ENCODE results near the gene ATP8B2.

Gene ATP8B2

DNA sequence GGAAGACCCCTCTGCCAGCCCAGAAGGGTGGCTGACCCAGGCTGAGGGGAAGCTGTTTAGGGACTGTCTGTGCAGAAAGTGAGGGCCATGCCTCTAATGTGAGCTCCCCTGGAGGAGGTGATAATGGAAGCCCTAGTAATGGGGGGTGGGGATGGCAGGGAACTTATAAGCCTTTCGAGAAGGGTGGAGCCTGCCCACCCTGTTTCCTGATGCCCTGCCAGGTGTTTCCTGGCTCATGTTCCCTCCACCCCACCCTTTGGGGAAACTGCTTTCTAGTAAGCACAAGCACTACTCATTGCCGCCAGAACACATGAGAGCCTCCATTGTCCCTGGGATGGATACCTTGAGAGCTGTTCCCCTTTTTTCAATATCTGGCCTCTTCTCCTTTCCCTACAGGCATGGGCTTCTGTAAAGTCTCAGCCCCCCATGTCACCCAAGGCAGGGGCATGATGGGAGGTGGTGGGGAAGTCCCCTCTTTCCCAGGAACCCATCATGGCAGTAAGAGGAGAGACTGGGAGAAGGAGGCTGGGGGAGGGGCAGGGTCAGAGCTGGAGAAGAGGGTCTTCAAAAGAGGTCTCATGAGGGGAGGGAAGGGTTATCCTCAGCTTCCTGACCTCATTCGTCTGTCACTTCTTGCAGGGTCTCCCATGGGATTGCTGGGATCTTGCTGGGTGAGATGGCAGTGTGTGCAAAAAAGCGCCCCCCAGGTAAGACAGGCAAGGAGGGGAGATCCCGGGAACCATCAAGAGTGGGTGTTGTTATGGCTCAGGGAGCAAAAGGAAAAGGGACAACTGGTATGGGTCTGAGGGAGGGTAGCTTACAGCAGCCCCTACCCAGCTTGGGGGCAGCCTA lies 2.4 kb downstream of the ATP8B2 start:
- Histone ChIP-seq H3K36me3 (ENCODE audit: low read depth) (peaks cover 22% of the 10 kb centered on the region), H3K4me3 (ENCODE audit: severe bottlenecking) (peak overlapping the region; percentile 9), H3K4me1 (ENCODE audit: insufficient read depth, poor library complexity, severe bottlenecking) (peaks cover 18% of the 10 kb centered on the region), H3K27ac (ENCODE audit: poor library complexity, severe bottlenecking) (peak overlapping the region; percentile 69), H3K9me3 (ENCODE audit: severe bottlenecking) (no peaks in the 10 kb centered on the region), H3K27me3 (ENCODE audit: insufficient read depth, poor library complexity, severe bottlenecking) (no peaks in the 10 kb centered on the region)
- no peak for TF ChIP-seq CTCF (IDR thresholded peaks at IDR 0.05; ENCODE audit: poor library complexity, severe bottlenecking)
- no peak for ATAC-seq (ENCODE audit: low read depth)
- no peak for DNase-seq (ENCODE audit: low spot score)

- Histone ChIP-seq H3K4me3 (ENCODE audit: severe bottlenecking) (peak overlapping the region; percentile 9), H3K4me1 (ENCODE audit: insufficient read depth, poor library complexity, severe bottlenecking) (peaks cover 18% of the 10 kb centered on the region), H3K27ac (ENCODE audit: poor library complexity, severe bottlenecking) (no peak overlapping the region), H3K9me3 (ENCODE audit: severe bottlenecking) (no peaks in the 10 kb centered on the region), H3K36me3 (ENCODE audit: low read depth) (peaks cover 25% of the 10 kb centered on the region), H3K27me3 (ENCODE audit: insufficient read depth, poor library complexity, severe bottlenecking) (no peaks in the 10 kb centered on the region)
- no peak for TF ChIP-seq CTCF (IDR thresholded peaks at IDR 0.05; ENCODE audit: poor library complexity, severe bottlenecking)
- ATAC-seq (ENCODE audit: low read depth) = peak; percentile 27; the same call in 1 of the 3 replicates
- DNase-seq (ENCODE audit: low spot score) = no peak
Measured at GRCh38 chr1:154328318-154329151, 3.2 kb downstream of the ATP8B2 start.

GRCh38 chr1:154329152-154329521 lies 3.8 kb downstream of the ATP8B2 start:
- no peak overlapping the region for H3K4me3 ChIP-seq (ENCODE audit: severe bottlenecking)
- no peak for ATAC-seq (ENCODE audit: low read depth)
- H3K4me1 ChIP-seq (ENCODE audit: insufficient read depth, poor library complexity, severe bottlenecking) = peaks cover 18% of the 10 kb centered on the region
- TF ChIP-seq CTCF (IDR thresholded peaks at IDR 0.05; ENCODE audit: poor library complexity, severe bottlenecking) = no peak
- no peak for DNase-seq (ENCODE audit: low spot score)
- no peak overlapping the region for H3K27ac ChIP-seq (ENCODE audit: poor library complexity, severe bottlenecking)
- H3K27me3 ChIP-seq (ENCODE audit: insufficient read depth, poor library complexity, severe bottlenecking) = no peaks in the 10 kb centered on the region
- no peaks in the 10 kb centered on the region for H3K9me3 ChIP-seq (ENCODE audit: severe bottlenecking)
- peaks cover 30% of the 10 kb centered on the region for H3K36me3 ChIP-seq (ENCODE audit: low read depth)

DNA sequence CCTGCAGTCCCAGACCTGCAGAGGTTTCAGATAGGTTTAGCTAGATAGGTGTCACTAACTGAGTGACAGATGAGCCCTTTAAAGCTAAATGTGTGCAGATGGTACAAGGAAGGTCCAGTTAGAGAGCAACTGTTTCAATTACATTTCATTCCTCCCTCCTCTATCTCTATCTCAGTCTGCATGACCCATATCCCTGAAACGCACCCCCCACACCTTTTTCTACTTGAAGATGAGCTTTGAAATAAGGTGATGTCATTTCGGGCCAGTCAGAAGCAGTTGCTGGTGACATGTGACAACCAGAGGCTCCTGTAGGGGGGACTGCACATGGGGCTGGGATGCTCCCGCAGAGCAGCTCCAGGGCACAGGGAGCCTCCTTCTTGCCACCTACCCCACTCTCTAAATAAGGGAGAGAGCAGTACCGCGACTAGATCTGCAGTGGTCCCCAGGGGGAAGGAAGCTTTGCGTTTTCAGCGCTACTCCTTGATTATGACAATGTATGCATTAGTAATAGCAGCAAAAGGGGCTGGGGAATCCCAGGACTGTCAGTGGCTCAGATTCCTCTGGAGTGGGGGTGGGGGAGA lies 4.3 kb downstream of the ATP8B2 start:
- H3K36me3 ChIP-seq (ENCODE audit: low read depth) = peaks cover 35% of the 10 kb centered on the region
- peaks cover 18% of the 10 kb centered on the region for H3K4me1 ChIP-seq (ENCODE audit: insufficient read depth, poor library complexity, severe bottlenecking)
- ATAC-seq (ENCODE audit: low read depth) (no peak), DNase-seq (ENCODE audit: low spot score) (no peak)
- H3K9me3 ChIP-seq (ENCODE audit: severe bottlenecking) = no peaks in the 10 kb centered on the region
- H3K4me3 ChIP-seq (ENCODE audit: severe bottlenecking) = no peak overlapping the region
- no peaks in the 10 kb centered on the region for H3K27me3 ChIP-seq (ENCODE audit: insufficient read depth, poor library complexity, severe bottlenecking)
- H3K27ac ChIP-seq (ENCODE audit: poor library complexity, severe bottlenecking) = no peak overlapping the region
- no peak for TF ChIP-seq CTCF (IDR thresholded peaks at IDR 0.05; ENCODE audit: poor library complexity, severe bottlenecking)
